HCT116 (cell line): Measurements from ENCODE around the gene NSD2. TPM values are rescaled to one million over a fixed set of nuclear protein-coding genes. Genes with fewer than 3 reads are reported as not detected.

Experiments used
- ATAC-seq: fragments of 200-7000 bp; cut with Tn5 transposase; 2 replicates; pipeline ENCODE4 v1.9.1; 2020; ENCODE audit warnings: mild to moderate bottlenecking, moderate library complexity
- BruUV-seq: library from RNA; stranded (reverse); fragments of 400-500 nt; replicated peaks from 2 replicates; lab custom pipeline; 2021; lab: Mats Ljungman, UMichigan
- CTCF ChIA-PET: fragments of 300-600 bp; sonication (Branson Sonifier 250); formaldehyde crosslinking; loops from one replicate; lab custom pipeline; 2021; ENCODE audit warnings: antibody characterized with exemption; lab: Charles Lee
- POLR2A ChIA-PET: fragments of 300-600, 350-600 bp; sonication (Branson Sonifier 250); formaldehyde crosslinking; loops from one replicate; lab custom pipeline; 2021; ENCODE audit warnings: antibody characterized with exemption; lab: Charles Lee
- RAD21 ChIA-PET, 2 experiments: fragments of 300-600 bp; sonication (Branson Sonifier 250); formaldehyde crosslinking; loops; one replicate each; lab custom pipeline; 2023; ENCODE audit warnings: low total read pairs in 2 of 2; ENCODE audit not compliant: uncharacterized antibody in 2 of 2, unreplicated experiment in 2 of 2, low non-redundant PET in 1 of 2; lab: Charles Lee
- DNase-seq: peaks from one replicate; pipeline ENCODE4 v3.0.0-alpha.2; 2010; ENCODE audit warnings: low read depth, low spot score
- H2AFZ ChIP-seq: fragments of 200-600 bp; shearing (Covaris generic), sonication (generic); 2 replicates; pipeline ENCODE4 v1.6.1; 2017; ENCODE audit warnings: low read depth, mixed run types, mixed read lengths, antibody characterized with exemption, low read length; ENCODE audit not compliant: poor library complexity, severe bottlenecking
- H3K27ac ChIP-seq: 2 replicates; pipeline ENCODE4 v1.5.1; 2012; ENCODE audit warnings: low read depth, low read length
- H3K27me3 ChIP-seq: fragments of 200-600 bp; sonication (generic); 2 replicates; pipeline ENCODE4 v1.6.1; 2016; ENCODE audit warnings: mixed run types, low read length, mixed read lengths; ENCODE audit not compliant: insufficient read depth
- H3K36me3 ChIP-seq, 2 experiments: fragments of 200-500 bp in 1 of 2; fragments of 200-600 bp in 1 of 2; sonication (Bioruptor generic) in 1 of 2; sonication (generic) in 1 of 2; 2 replicates each; pipeline versions ENCODE4 v1.5.1 to v1.6.1; 2014 to 2016; ENCODE audit warnings: low read length in 2 of 2, inconsistent platforms in 1 of 2, mixed read lengths in 1 of 2, mixed run types in 1 of 2; ENCODE audit not compliant: insufficient read depth in 2 of 2, control insufficient read depth in 1 of 2
- H3K4me1 ChIP-seq, 2 experiments: fragments of 200-600 bp in 1 of 2; sonication (generic) in 1 of 2; 2 replicates each; pipeline versions ENCODE4 v1.5.1 to v1.6.1; 2012 to 2017; ENCODE audit warnings: low read length in 2 of 2, inconsistent platforms in 1 of 2, mild to moderate bottlenecking in 1 of 2, mixed read lengths in 1 of 2, mixed run types in 1 of 2, moderate library complexity in 1 of 2; ENCODE audit not compliant: insufficient read depth in 2 of 2, control insufficient read depth in 1 of 2
- H3K4me2 ChIP-seq: fragments of 200-600 bp; sonication (generic); 2 replicates; pipeline ENCODE4 v1.6.1; 2017; ENCODE audit warnings: mixed run types, low read length, mixed read lengths
- H3K4me3 ChIP-seq, 2 experiments: fragments of 200-600 bp in 1 of 2; sonication (generic) in 1 of 2; replicated peaks in 1 of 2; 2 replicates each; pipeline ENCODE4 v1.5.1; 2011 to 2016; ENCODE audit warnings: low read length in 2 of 2, control low read depth in 1 of 2, low read depth in 1 of 2, mild to moderate bottlenecking in 1 of 2, mixed read lengths in 1 of 2, mixed run types in 1 of 2
- H3K79me2 ChIP-seq: fragments of 200-600 bp; sonication (generic); 2 replicates; pipeline ENCODE4 v1.6.1; 2017; ENCODE audit warnings: mild to moderate bottlenecking, mixed run types, low read length, moderate library complexity, mixed read lengths; ENCODE audit not compliant: insufficient read depth
- H3K9ac ChIP-seq: fragments of 200-600 bp; sonication (generic); 2 replicates; pipeline ENCODE4 v1.6.1; 2016; ENCODE audit warnings: low read length, mixed read lengths
- H3K9me2 ChIP-seq: fragments of 200-600 bp; sonication (generic), shearing (Covaris generic); 2 replicates; pipeline ENCODE4 v1.6.1; 2017; ENCODE audit warnings: mixed run types, mild to moderate bottlenecking, moderate library complexity; ENCODE audit not compliant: insufficient read depth
- H3K9me3 ChIP-seq, 2 experiments: fragments of 200-500 bp in 1 of 2; fragments of 200-600 bp in 1 of 2; sonication (Bioruptor generic) in 1 of 2; sonication (generic) in 1 of 2; 2 replicates each; pipeline ENCODE4 v1.6.1; 2014 to 2017; ENCODE audit warnings: low read length in 2 of 2, mixed read lengths in 2 of 2, inconsistent platforms in 1 of 2, low read depth in 1 of 2, mild to moderate bottlenecking in 1 of 2, mixed run types in 1 of 2, moderate library complexity in 1 of 2; ENCODE audit not compliant: control insufficient read depth in 1 of 2, insufficient read depth in 1 of 2
- H4K20me1 ChIP-seq: fragments of 200-600 bp; sonication (generic), shearing (Covaris generic); 2 replicates; pipeline ENCODE4 v1.6.1; 2017; ENCODE audit warnings: mixed run types, mild to moderate bottlenecking, moderate library complexity; ENCODE audit not compliant: insufficient read depth
- CBX3 ChIP-seq: IDR thresholded peaks from 2 replicates; pipeline ENCODE4 v1.6.1; 2012; ENCODE audit warnings: low read depth
- EGR1 ChIP-seq: IDR thresholded peaks from 2 replicates; pipeline ENCODE4 v1.6.1; 2012; ENCODE audit warnings: low read depth
- ELF1 ChIP-seq: IDR thresholded peaks from 2 replicates; pipeline ENCODE4 v1.6.1; 2012; ENCODE audit warnings: low read depth, borderline replicate concordance
- EZH2 ChIP-seq: fragments of 200-600 bp; sonication (generic); IDR thresholded peaks from 2 replicates; pipeline ENCODE4 v1.6.1; 2017; ENCODE audit warnings: antibody characterized with exemption, mixed run types
- FOSL1 ChIP-seq: IDR thresholded peaks from 2 replicates; pipeline ENCODE4 v1.6.1; 2012; ENCODE audit warnings: low read depth
- POLR2A ChIP-seq: IDR thresholded peaks from 2 replicates; pipeline ENCODE4 v1.7.0; 2011; ENCODE audit warnings: borderline replicate concordance; ENCODE audit not compliant: insufficient read depth, insufficient read length; ENCODE audit errors: extremely low read depth
- POLR2AphosphoS5 ChIP-seq: IDR thresholded peaks from 2 replicates; pipeline ENCODE4 v1.6.1; 2011; ENCODE audit warnings: mild to moderate bottlenecking, low read depth, low read length, moderate library complexity
- RAD21 ChIP-seq: IDR thresholded peaks from 2 replicates; pipeline ENCODE4 v1.6.1; 2012; ENCODE audit warnings: low read depth, mild to moderate bottlenecking
- SP1 ChIP-seq: IDR thresholded peaks from 2 replicates; pipeline ENCODE4 v1.6.1; 2012; ENCODE audit warnings: low read depth
- SRF ChIP-seq: IDR thresholded peaks from 2 replicates; pipeline ENCODE4 v1.6.1; 2012; ENCODE audit warnings: low read depth
- YY1 ChIP-seq: IDR thresholded peaks from 2 replicates; pipeline ENCODE4 v1.6.1; 2011; ENCODE audit warnings: low read length, low read depth, moderate library complexity, mild to moderate bottlenecking; ENCODE audit not compliant: insufficient replicate concordance; ENCODE audit errors: extremely low read depth
- intact Hi-C: fragments of 100-400 bp; cut with micrococcal nuclease; formaldehyde crosslinking; loops from 2 replicates; pipeline ENCODE4 v1.10.0; 2022
- total RNA-seq: library from RNA; stranded (reverse); gene quantifications from one replicate; pipeline ENCODE4 v1.2.1, GENCODE V29; 2021; ENCODE audit not compliant: unreplicated experiment
- TF ChIP-seq, protein P1 (sequence below): IDR thresholded peaks from 2 replicates; pipeline ENCODE4 v1.6.1; 2012
- TF ChIP-seq, protein P2 (sequence below): IDR thresholded peaks from 2 replicates; pipeline ENCODE4 v1.6.1; 2012; ENCODE audit warnings: low read depth
- TF ChIP-seq, protein P3 (sequence below): IDR thresholded peaks from 2 replicates; pipeline ENCODE4 v1.6.1; 2012
- TF ChIP-seq, protein P4 (sequence below), 3 experiments: fragments of 200-600 bp in 1 of 3; sonication (generic) in 1 of 3; IDR thresholded peaks in 2 of 3; conservative IDR thresholded peaks in 1 of 3; 2 replicates each; pipeline ENCODE4 v1.5.1; 2012 to 2017; ENCODE audit warnings: low read depth in 2 of 3, low read length in 2 of 3, antibody characterized with exemption in 1 of 3, borderline replicate concordance in 1 of 3, control low read depth in 1 of 3, mild to moderate bottlenecking in 1 of 3, mixed read lengths in 1 of 3, mixed run types in 1 of 3, moderate library complexity in 1 of 3; ENCODE audit not compliant: insufficient read depth in 1 of 3

The NSD2 gene
- total RNA-seq, 1 experiment from 2014 or later = 145 TPM

DNA sequence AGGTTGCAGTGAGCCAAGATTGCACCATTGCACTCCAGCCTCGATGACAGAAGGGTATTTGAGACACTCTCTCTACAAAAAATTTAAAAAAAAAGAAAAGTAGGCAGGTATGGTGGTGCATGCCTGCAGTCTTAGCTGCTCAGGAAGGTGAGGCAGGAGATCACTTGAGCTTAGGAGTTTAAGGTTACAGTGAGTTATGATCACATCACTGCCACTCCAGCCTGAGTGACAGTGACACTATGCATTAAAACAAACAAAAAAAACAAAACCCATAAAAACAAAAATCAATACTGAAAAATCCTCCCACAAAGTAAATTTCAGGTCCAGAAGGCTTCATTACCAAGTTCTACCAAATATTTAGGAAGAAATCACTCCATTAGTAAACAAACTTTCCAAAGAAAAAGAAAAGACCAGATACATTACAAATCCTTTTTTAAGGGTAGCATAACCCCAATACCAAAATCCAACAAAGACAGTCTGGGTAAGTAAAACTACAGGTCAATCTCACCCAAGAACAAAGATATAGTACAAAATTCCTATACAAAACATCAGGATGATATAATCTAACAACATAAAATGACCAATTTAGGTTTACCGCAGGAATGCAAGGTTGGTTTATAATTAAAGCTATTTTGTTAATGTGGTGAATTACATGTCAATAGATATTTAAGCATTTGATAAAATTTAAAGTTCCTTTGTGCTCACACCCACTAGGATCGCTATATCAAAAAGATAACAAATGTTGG lies 125.8 kb downstream of the NSD2 start:
- ChIA-PET CTCF (no interaction called here), POLR2A (no interaction called here), RAD21 (no interaction called here)
- Histone ChIP-seq H3K27ac (no peak overlapping the region), H3K9me3 (peaks cover 0 to 5% of the 10 kb centered on the region in 2 experiments; a peak in 1 of 4 replicates), H3K4me3 (no peak overlapping the region), H3K4me1 (peaks cover 0 to 10% of the 10 kb centered on the region in 2 experiments; a peak in 1 of 4 replicates), H2AFZ (no peak overlapping the region), H4K20me1 (no peaks in the 10 kb centered on the region; the same call in 1 of the 2 replicates), H3K79me2 (peaks cover 97% of the 10 kb centered on the region), H3K9ac (no peak overlapping the region), H3K4me2 (no peak overlapping the region), H3K27me3 (no peaks in the 10 kb centered on the region), H3K9me2 (no peaks in the 10 kb centered on the region), H3K36me3 (peaks cover 0 to 23% of the 10 kb centered on the region in 2 experiments; a peak in 2 of 4 replicates)
- no peak for ATAC-seq
- no TSS peak for BruUV-seq
- DNase-seq = no peak
- TF ChIP-seq POLR2A (no peak), YY1 (no peak), EZH2 (no peak), FOSL1 (no peak), ELF1 (no peak), RAD21 (no peak), EGR1 (no peak), SRF (no peak), CBX3 (no peak), POLR2AphosphoS5 (no peak), SP1 (no peak)
- TF ChIP-seq, protein P1, sequence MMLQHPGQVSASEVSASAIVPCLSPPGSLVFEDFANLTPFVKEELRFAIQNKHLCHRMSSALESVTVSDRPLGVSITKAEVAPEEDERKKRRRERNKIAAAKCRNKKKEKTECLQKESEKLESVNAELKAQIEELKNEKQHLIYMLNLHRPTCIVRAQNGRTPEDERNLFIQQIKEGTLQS = no peak
- TF ChIP-seq, protein P2, sequence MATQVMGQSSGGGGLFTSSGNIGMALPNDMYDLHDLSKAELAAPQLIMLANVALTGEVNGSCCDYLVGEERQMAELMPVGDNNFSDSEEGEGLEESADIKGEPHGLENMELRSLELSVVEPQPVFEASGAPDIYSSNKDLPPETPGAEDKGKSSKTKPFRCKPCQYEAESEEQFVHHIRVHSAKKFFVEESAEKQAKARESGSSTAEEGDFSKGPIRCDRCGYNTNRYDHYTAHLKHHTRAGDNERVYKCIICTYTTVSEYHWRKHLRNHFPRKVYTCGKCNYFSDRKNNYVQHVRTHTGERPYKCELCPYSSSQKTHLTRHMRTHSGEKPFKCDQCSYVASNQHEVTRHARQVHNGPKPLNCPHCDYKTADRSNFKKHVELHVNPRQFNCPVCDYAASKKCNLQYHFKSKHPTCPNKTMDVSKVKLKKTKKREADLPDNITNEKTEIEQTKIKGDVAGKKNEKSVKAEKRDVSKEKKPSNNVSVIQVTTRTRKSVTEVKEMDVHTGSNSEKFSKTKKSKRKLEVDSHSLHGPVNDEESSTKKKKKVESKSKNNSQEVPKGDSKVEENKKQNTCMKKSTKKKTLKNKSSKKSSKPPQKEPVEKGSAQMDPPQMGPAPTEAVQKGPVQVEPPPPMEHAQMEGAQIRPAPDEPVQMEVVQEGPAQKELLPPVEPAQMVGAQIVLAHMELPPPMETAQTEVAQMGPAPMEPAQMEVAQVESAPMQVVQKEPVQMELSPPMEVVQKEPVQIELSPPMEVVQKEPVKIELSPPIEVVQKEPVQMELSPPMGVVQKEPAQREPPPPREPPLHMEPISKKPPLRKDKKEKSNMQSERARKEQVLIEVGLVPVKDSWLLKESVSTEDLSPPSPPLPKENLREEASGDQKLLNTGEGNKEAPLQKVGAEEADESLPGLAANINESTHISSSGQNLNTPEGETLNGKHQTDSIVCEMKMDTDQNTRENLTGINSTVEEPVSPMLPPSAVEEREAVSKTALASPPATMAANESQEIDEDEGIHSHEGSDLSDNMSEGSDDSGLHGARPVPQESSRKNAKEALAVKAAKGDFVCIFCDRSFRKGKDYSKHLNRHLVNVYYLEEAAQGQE = no peak
- TF ChIP-seq, protein P3, sequence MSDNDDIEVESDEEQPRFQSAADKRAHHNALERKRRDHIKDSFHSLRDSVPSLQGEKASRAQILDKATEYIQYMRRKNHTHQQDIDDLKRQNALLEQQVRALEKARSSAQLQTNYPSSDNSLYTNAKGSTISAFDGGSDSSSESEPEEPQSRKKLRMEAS = no peak
- TF ChIP-seq, protein P4, sequence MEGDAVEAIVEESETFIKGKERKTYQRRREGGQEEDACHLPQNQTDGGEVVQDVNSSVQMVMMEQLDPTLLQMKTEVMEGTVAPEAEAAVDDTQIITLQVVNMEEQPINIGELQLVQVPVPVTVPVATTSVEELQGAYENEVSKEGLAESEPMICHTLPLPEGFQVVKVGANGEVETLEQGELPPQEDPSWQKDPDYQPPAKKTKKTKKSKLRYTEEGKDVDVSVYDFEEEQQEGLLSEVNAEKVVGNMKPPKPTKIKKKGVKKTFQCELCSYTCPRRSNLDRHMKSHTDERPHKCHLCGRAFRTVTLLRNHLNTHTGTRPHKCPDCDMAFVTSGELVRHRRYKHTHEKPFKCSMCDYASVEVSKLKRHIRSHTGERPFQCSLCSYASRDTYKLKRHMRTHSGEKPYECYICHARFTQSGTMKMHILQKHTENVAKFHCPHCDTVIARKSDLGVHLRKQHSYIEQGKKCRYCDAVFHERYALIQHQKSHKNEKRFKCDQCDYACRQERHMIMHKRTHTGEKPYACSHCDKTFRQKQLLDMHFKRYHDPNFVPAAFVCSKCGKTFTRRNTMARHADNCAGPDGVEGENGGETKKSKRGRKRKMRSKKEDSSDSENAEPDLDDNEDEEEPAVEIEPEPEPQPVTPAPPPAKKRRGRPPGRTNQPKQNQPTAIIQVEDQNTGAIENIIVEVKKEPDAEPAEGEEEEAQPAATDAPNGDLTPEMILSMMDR (IDR thresholded peaks at IDR 0.05 in 2 of 3, conservative IDR thresholded peaks at IDR 0.05 in 1 of 3; ENCODE audit: borderline replicate concordance in 1 of 3, insufficient read depth in 1 of 3, low read depth in 2 of 3, low read length in 2 of 3) = no peak
- intact Hi-C loops = no loop called here
